ENCODE measurements around the gene PRKCA. TPM values are rescaled to one million over a fixed set of nuclear protein-coding genes. Genes with fewer than 3 reads are reported as not detected.

Gene PRKCA
- total and polyA plus RNA-seq, 2 of the 13 experiments (the other 11 are each of a cell fraction or from before 2014, with no cell fraction given) = 18.5 to 21.5 TPM

DNA sequence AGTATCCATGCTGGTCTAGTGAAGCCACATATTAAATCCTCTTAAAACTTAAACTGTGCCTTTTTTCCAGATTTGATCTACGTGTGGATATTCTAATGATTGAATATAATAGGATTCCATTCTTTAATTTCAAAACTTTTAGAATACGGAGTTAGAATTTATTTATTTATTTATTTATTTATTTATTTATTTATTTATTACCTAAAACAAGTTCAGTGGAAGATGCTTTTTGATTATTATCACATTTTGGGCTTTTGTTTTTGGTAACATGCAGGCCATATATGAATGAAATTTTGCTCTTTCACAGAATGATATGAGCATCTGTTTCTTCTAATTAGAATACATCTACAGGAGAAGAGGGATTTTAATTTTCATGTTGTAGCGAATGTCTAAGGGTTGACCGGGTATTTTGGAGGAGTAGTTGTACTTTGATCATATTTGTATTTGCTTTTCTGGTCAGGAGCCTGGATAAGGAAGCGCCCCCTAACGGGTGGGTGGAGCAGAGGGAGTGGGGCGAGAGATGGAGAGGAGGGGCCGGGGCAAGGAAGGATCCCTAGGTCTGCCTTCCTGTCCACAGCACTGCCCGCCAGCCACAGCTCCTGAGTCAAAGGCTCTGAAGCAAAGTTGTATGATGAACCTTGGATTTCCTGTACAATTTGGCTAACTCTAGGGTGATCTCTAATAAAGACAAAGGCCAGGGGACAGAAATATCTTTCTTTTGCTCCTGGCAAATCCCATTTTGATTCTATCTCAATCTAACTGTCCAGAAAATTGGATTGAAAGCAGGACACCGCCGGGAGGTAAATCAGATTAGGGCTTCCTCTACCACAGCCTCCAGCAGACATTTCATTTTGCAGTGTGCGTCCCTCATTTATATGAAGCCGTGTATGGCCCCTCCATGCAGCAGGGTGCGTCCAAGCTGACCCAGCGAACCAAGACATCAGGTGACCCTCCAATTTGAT lies 149.1 kb downstream of the PRKCA start (continued):
- TF ChIP-seq GRHL1 (CRISPR knock-in tag; conservative IDR thresholded peaks at IDR 0.05) (no peak), YY1 (IDR thresholded peaks at IDR 0.05; ENCODE audit: insufficient read depth, insufficient replicate concordance, low read depth, low read length) (peak; percentile 37), POLR2A (IDR thresholded peaks at IDR 0.05; ENCODE audit: insufficient read depth in 1 of 2, low read depth in 2 of 2, low read length in 2 of 2) (no peak), MAZ (IDR thresholded peaks at IDR 0.05; ENCODE audit: borderline replicate concordance, low read depth, low read length) (peak; percentile 75; the same call in 1 of the 2 replicates), MAZ (CRISPR knock-in tag; IDR thresholded peaks at IDR 0.05; ENCODE audit: low read depth) (0 out of 2 replicates have a peak, but pooled peaks have one; percentile 46), RARG (CRISPR knock-in tag; IDR thresholded peaks at IDR 0.05; ENCODE audit: low read depth) (no peak), HMG20A (CRISPR knock-in tag; IDR thresholded peaks at IDR 0.05; ENCODE audit: borderline replicate concordance) (peak; percentile 75), FOXA3 (CRISPR knock-in tag; IDR thresholded peaks at IDR 0.05) (peak; percentile 83), ZNF839 (CRISPR knock-in tag; IDR thresholded peaks at IDR 0.05; ENCODE audit: borderline replicate concordance) (no peak), MED13 (CRISPR knock-in tag; IDR thresholded peaks at IDR 0.05) (no peak; the same call in 1 of the 2 replicates), HINFP (CRISPR knock-in tag; IDR thresholded peaks at IDR 0.05; ENCODE audit: low read depth) (no peak), SIN3A (IDR thresholded peaks at IDR 0.05; ENCODE audit: borderline replicate concordance, low read depth, low read length) (no peak), ZNF335 (CRISPR knock-in tag; IDR thresholded peaks at IDR 0.05) (0 out of 2 replicates have a peak, but pooled peaks have one; percentile 43), NR2C2 (CRISPR knock-in tag; IDR thresholded peaks at IDR 0.05; ENCODE audit: borderline replicate concordance) (no peak), ONECUT2 (CRISPR knock-in tag; IDR thresholded peaks at IDR 0.05) (no peak), RXRB (CRISPR knock-in tag; IDR thresholded peaks at IDR 0.05; ENCODE audit: borderline replicate concordance) (peak; percentile 69; the same call in 1 of the 2 replicates), PAF1 (CRISPR knock-in tag; IDR thresholded peaks at IDR 0.05) (no peak), MXD4 (CRISPR knock-in tag; IDR thresholded peaks at IDR 0.05) (peak; percentile 76; the same call in 1 of the 2 replicates), ZNF276 (CRISPR knock-in tag; IDR thresholded peaks at IDR 0.05; ENCODE audit: low read depth) (no peak)
- TF ChIP-seq, protein P1, sequence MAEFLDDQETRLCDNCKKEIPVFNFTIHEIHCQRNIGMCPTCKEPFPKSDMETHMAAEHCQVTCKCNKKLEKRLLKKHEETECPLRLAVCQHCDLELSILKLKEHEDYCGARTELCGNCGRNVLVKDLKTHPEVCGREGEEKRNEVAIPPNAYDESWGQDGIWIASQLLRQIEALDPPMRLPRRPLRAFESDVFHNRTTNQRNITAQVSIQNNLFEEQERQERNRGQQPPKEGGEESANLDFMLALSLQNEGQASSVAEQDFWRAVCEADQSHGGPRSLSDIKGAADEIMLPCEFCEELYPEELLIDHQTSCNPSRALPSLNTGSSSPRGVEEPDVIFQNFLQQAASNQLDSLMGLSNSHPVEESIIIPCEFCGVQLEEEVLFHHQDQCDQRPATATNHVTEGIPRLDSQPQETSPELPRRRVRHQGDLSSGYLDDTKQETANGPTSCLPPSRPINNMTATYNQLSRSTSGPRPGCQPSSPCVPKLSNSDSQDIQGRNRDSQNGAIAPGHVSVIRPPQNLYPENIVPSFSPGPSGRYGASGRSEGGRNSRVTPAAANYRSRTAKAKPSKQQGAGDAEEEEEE (CRISPR knock-in tag; IDR thresholded peaks at IDR 0.05; ENCODE audit: borderline replicate concordance) = no peak
- TF ChIP-seq, protein P2, sequence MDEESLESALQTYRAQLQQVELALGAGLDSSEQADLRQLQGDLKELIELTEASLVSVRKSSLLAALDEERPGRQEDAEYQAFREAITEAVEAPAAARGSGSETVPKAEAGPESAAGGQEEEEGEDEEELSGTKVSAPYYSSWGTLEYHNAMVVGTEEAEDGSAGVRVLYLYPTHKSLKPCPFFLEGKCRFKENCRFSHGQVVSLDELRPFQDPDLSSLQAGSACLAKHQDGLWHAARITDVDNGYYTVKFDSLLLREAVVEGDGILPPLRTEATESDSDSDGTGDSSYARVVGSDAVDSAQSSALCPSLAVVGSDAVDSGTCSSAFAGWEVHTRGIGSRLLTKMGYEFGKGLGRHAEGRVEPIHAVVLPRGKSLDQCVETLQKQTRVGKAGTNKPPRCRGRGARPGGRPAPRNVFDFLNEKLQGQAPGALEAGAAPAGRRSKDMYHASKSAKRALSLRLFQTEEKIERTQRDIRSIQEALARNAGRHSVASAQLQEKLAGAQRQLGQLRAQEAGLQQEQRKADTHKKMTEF (CRISPR knock-in tag; IDR thresholded peaks at IDR 0.05) = peak; percentile 78

Data from HepG2 (cell line).